GM21717 (cell line): ENCODE results near the gene COL8A2.

ENCODE experiments used
- ATAC-seq: cut with Tn5 transposase; IDR thresholded peaks from one replicate; pipeline ENCODE4 v1.9.1; 2021; ENCODE audit warnings: mild to moderate bottlenecking, moderate library complexity; ENCODE audit not compliant: unreplicated experiment

COL8A2 gene

GRCh38 chr1:36115200-36115669 is 9.8 kb downstream of the COL8A2 start:
- no peak for ATAC-seq

GRCh38 chr1:36114371-36114770 is 10.7 kb downstream of the COL8A2 start:
- no peak for ATAC-seq

GRCh38 chr1:36112823-36113222 is 12.2 kb downstream of the COL8A2 start:
- no peak for ATAC-seq

GRCh38 chr1:36111151-36111550 is 13.9 kb downstream of the COL8A2 start:
- no peak for ATAC-seq

GRCh38 chr1:36109041-36109679 is 15.9 kb downstream of the COL8A2 start:
- ATAC-seq, result no peak

GRCh38 chr1:36108314-36108713 is 16.7 kb downstream of the COL8A2 start:
- no peak for ATAC-seq

GRCh38 chr1:36107394-36107793 is 17.6 kb downstream of the COL8A2 start:
- no peak for ATAC-seq

GRCh38 chr1:36106269-36106668 is 18.8 kb downstream of the COL8A2 start:
- no peak for ATAC-seq

GRCh38 chr1:36101546-36101945 is 23.5 kb downstream of the COL8A2 start:
- no peak for ATAC-seq

- ATAC-seq, result no peak
Measured at GRCh38 chr1:36100376-36100775, 24.6 kb downstream of the COL8A2 start.

GRCh38 chr1:36099681-36100341 is 25.2 kb downstream of the COL8A2 start:
- ATAC-seq, result no peak

- ATAC-seq, result no peak
Measured at GRCh38 chr1:36098650-36099365, 26.2 kb downstream of the COL8A2 start.

GRCh38 chr1:36097693-36098585 is 27.1 kb downstream of the COL8A2 start:
- ATAC-seq, result no peak

- ATAC-seq, result no peak
Measured at GRCh38 chr1:36096500-36097432, 28.3 kb downstream of the COL8A2 start.

- ATAC-seq, result no peak
Measured at GRCh38 chr1:36095760-36096405, 29.1 kb downstream of the COL8A2 start.

- no peak for ATAC-seq
Measured at GRCh38 chr1:36094621-36095061, 30.4 kb downstream of the COL8A2 start.

- no peak for ATAC-seq
Measured at GRCh38 chr1:36093929-36094328, 31.1 kb downstream of the COL8A2 start.

- ATAC-seq, result no peak
Measured at GRCh38 chr1:36093226-36093625, 31.8 kb downstream of the COL8A2 start.

GRCh38 chr1:36092798-36093185 is 32.2 kb downstream of the COL8A2 start:
- ATAC-seq, result no peak
